ENCODE data around the gene TCF12.

Gene TCF12

DNA sequence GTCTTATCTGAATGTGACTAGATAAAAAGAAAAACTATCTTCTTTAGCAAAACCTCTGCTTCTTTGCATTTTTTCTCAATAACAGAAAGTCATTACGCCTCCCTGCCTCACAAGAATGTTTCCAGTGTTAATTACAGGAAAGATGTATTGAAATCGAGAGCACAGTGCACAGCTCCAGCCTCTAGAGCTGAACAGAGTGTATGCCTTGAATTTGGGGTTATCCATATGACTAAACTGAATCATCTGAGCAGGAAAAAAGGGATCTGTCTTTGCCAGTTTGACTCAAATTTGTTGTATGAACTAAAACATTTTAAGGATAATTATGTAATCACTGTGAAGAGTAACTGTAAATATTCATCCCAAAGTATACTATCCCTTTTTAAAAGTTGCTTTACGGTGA, 308.7 kb downstream of the TCF12 start:
- no peak for DNase-seq

DNA sequence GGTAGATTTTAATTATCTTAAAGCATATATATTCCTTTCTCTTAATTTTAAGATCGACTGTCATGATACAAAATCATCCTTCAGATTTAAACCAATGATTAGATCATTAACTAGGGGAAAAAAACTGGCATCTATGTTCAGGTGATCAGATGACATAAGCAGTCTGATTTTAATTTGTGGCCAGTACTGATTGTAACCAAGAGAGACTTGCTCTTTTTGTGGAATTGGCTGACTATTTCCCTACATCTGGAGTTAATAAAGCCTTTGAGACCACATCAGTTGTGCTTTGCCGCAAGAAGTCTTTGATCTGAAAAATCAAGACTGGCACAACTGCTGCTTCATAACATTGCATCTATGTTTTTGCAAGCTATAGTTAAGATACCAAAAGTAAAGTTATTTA, 309.5 kb downstream of the TCF12 start:
- DNase-seq: no peak

DNA sequence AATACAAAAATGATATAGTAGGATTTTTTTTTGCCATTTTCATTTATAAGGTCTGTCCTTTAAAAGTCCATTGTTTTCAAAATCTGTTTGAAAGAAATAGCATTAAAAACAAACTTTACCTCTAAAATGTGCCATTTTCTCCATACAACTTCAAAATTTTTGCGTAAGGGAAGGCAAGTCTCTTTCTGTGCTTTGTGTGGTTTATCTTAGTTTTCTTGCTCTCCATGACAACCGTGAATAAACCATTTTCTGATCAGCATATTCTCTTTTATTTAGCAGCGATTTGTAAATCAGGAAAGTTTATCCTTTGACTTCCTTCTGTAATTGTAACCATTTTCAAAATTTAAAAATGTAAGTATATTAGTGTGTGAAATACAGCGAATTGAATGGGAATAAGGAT, 310.0 kb downstream of the TCF12 start:
- no peak for DNase-seq

DNA sequence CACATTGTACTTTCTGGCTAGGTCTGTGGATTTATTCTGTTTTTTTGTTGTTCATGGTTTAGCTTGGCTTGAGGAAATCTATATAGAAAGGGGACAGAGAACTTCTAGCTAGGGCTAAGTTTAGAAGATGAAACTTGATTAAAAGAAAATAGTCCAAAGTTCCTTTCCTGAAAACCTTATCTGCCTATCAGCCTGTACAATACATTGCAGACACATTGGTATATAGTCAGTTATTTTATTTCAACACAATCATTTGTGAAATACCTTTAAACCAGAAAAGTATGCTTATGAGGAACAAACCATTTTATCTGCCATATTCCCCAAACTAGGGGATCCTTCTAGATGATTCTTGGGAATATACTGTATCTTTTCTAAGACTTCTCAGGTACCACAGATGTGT, 310.6 kb downstream of the TCF12 start:
- no peak for DNase-seq

DNA sequence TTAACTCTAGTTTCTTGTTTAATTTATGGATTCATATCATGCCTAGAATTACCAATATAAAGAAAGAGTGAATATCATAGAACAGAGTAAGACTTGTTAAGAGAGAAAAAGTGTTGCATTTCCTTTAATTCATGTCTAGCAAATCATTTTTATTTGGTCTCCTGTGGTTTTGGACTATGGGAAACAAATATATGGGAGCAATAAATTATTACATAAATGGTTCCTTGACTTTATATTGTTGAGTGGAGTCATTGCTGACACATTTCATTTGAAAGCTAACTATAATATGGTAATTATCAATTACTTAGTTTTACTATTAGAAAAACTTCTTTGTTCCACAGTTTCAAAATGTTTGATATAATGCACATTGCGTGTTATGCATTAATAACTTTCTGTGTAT, 313.1 kb downstream of the TCF12 start:
- no peak for DNase-seq

DNA sequence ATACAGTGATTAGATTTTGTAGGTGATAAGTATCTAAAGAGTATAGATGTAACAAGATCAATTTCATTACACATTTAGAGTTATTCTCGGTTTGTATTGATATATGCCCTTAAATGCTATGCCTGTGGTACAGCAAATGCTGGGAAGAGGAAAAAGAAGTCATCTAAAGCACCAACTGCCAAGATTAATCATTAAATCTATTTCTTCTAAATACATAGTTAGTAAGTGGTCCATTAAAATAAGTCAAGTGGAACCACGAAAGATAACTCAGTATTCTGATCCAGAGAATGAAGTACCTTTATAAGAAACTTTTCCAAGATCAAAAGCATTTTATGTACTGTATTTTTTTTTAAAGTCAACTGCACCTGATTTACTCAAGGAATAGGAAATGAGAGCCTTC, 315.7 kb downstream of the TCF12 start:
- DNase-seq: no peak

DNA sequence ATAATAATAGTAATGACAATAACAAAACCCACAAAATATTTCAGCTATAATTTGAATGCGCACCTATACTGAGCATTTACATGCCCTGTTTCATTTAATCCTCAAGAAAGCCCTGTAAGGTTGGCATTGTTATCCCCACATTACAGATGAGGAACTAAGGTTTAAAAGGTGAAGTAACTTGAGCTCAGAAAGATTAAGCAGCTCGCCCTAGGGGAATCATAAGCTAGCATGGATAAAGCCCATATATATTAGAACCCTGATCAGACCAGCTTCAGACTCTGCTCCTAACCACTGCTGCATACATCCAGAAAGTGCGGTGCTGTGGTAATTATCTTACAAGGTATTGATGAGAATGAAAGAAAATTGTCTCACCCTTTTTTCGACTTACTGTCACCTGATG, 316.7 kb downstream of the TCF12 start:
- DNase-seq: no peak

DNA sequence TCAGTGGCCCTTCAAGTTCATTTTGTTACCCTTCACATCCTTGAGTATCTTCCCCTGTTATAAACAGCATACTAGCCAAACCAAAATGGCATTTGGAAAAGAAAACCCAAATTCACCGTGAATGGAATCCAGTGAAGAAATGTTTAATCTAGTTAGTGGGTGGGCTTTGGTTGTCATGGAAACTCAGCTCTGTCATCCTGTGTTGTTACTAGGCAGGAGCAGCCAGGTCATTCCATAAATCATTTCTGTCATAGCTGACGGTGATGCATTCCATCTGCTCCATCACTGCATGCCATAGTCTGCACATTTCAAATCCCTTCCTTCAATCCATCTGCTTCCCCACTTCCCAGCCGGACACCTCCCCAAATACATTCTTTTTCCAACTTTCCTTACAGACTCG, 317.4 kb downstream of the TCF12 start:
- no peak for DNase-seq

DNA sequence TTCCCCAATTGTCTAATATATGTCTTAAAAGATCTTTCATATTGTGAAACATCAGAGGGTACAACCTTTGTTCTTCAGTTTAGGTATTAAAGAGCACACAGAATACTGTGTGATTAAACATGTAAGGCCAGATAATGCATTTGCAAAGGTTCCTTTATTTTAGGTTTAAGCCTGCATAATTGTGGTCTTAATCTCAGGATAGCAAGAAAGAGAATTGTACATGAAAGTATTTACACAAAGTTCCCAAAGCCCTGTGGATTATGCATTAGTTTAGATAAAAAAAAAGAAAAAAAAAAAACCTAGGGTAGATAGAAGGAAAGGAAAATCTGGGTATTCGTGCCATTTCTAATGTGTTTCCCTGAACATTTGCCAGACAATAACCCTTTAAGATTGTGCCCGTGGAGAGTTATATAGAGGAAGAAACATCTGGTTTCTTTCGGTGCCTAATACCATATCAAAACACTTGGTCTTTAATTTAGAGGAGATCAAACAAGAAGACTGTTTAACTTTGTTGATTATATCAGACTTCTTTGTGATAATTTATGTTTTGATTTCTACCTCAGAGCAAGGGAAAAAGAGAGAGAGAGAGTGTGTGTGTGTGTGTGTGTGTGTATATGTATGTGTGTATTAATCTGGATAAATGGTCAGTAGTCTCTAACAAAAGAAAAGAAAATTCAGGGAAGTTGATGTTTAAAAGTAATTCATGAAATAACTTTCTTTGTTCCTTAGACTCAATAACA, 318.3 kb downstream of the TCF12 start:
- no peak for DNase-seq

DNA sequence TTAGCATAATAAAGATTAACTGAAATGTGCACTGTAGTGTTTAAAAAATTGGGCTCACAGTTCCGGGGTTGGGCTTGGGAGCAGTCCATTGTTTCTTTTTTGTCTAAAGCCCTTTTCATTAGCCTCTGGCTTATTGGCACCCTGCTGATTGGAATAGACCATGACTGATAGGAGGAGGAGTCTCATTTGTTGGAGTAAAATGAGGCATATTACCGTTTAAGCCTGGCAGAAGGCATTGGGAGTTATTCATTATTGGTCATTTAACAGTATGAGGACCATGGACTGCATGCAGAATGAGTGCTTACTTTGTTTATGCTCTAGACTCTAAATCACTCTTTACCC, 318.8 kb downstream of the TCF12 start:
- DNase-seq: no peak

DNA sequence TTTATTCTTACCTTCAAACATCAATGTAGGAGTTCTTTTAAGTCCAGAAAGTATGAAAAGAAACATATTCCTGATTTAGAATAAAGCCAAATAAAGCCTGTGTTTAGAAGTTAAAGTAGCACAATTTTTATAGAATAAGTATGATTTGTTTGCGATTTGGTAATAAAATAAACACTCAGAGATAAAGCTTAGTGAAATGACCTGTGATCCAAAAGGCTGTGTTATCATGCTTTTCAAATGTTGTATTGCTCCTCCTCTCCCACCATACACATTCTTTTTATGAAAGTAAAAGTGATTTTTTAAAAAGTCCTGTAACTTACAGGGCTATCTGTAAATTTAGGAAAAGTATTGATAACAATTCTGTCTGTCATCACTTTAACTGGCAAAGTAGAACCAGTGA, 319.2 kb downstream of the TCF12 start:
- no peak for DNase-seq

DNA sequence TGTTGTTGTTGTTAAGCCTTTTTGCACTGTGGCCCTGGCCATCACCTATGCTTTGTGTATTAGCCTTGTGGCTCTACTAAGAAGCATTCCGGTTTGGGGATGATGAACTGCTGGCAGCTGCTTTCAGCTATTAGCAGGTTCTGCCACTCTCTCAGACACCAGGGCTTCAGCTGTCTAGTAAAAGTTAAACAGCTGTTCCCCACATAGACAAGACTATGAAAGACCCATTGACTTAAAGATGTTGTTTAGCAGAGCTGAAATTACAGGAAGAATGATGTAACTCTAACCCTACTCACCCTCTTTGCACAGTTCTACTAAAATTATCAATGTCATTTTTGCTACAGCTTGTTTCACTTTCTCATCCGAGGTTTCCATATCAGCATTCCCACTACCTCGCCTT, 326.7 kb downstream of the TCF12 start:
- DNase-seq: no peak

DNA sequence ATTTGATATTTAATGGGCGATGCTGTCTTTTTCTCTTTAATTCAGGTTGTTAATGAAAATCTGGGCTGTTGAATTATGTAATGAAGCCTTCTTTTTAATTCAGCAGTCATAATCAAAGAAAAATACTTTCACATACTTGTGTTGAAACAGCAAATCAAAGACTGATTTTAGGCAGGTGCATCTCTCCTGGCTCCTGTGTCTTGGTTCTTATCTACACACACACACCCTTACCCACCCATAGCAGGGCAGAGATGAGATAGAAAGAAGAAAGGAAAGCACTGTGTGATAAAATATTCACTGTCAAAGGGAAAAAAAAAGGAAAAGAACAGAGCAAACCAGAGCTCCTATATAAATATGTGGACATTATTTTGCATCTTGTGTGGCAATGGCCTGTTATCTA, 327.3 kb downstream of the TCF12 start:
- DNase-seq: no peak

DNA sequence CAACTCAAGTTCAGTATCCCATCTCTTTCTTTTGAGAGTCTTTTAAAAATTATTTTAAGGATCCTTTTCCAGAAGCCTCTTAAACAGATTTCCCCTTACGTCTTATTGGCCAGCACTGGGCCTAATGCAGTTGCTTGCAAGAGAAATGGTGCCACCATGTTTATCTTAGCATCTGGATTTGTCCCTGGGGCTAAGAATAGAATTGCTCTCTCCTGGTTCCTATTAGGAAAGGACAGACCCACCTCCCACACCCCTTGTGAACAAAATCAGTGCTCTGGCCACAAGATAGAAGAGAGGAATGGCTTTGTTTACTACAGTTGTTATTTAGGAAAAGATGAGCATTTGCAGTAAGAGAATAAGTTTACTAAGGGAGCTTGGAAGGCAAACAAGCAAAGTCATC, 329.6 kb downstream of the TCF12 start:
- DNase-seq: no peak

DNA sequence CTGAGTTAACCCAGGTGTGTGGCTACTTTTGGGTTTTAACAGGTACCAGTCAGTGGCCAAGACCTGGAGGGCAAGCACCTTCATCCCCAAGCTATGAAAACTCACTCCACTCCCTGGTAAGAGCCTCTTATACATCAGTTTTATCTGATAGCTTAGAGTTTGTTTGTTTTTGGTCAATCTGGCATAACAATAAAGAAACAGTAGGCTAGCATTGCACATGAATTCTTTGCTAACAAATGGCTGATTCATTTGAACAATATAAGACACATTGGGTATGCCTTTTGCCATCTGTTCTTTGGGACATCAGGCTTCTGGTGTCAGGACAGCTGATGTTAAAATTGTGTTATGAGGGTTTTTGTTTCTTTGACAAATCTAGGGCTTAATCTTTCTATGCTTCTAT, 332.9 kb downstream of the TCF12 start:
- DNase-seq: no peak

DNA sequence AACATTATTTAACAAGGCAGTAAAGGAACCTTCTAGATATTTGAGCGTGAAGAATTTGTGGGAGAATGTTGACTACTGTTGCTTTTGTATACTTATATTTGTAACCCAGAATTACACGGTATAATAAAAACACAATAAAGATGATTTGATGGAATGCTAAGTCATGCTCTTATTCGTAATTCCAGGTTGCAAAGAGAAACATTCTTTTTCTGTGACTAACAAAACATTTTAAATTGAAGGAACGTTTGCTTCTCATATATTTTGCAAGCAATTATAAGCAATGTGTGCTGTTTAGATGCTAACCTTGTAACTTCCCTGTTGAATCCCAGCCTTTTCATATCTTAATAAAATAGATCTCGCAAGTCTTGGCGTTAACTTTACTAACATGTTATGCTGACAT, 333.5 kb downstream of the TCF12 start:
- DNase-seq: no peak

DNA sequence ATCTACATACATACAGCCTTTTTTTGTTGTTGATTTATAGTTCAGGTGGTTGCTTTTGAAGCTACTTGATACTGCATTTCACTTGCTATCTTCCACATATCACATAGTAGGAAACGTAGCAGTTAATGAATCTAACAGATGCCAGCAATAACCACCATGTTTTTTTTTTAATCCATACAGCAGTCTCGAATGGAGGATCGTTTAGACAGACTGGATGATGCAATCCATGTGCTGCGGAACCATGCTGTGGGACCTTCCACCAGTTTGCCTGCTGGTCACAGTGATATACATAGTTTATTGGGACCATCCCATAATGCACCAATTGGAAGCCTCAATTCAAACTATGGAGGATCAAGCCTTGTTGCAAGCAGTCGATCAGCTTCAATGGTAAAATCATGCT, 334.6 kb downstream of the TCF12 start:
- no peak for DNase-seq

DNA sequence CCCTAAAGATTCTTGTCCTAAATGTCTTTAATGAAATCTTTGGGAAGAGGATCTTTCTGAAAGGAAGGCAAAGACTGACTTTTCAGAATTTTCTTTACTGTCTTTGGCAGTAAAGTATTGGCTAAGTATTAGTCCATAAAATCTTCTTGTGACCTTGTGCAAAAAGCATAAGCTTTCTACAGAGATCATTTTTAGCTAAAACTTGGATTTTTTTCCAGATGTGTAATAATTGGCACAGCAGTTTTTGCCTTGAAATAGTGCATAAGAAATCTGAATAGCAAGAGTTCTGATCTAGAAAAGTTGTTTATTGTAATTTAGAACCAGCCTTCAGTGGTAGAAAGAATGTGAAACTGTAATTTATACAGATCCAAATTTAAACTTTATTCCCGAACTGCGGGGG, 335.1 kb downstream of the TCF12 start:
- DNase-seq: no peak

DNA sequence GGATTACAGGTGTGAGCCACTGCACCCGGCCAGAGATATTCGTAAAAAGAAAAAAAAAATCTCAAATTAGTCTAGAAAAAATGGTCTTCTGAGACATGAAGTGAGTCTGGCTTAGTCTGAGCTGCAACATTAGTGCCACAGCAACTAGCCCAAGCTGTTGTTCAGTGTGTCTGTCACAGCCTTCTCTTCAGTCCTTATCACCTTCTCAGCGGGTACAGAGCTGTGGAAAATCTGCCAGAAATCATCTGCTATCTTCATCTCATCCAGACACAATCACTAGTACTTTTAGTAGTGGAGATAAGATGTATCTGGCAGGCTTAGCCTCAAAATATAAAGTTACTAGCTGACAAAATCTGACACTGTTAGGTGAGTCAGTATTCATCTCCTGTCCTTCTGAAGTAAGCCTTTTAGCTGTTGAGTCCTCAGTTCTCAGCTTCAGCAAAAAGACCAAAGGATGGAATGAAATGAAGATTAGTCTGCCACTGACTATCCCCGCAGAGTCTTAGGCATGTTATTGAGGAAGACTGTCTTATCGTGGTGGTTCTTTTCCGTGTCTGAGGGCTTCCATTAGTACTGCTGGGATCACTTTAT, 337.4 kb downstream of the TCF12 start:
- DNase-seq: no peak

DNA sequence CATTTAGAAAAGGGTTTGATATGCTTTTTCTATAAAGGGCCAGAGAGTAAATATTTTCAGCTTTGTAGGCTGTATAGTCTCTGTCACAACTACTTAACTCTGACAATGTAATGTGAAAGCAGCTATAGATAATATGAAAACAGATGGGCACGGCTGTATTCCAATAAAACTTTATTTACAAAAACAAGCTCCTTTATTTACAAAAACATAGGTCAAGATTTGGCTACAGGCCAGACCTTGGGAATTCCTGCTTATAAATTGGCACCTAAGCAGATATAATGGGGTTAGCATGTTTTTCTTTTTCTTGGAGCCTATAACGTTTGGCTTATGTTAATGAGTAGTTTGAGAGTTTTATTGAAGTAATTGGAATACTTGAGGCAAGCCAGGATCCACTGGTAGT, 338.5 kb downstream of the TCF12 start:
- DNase-seq: no peak

DNA sequence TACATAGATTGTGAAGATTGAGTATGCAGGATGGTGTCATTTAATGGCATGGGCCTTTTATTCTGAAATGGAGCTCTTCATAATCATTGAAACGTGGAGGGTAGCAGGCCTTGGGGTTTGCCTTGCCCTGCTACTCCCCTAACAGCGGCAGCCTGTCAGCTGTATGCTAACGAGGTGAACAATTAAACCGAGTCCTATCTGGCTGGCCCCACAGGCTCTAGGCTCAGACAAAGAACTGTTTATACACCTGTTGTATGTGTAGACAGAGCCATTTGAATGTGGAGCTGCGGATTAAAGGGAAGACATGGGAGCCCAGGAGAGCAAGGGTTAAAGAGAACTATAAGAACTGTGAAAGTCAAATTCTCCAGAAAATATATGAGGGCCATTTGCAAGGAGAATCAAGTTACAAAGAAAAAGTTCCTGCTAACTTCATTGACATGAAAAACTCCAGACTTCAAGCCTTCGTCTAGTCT, 341.2 kb downstream of the TCF12 start:
- DNase-seq: no peak

DNA sequence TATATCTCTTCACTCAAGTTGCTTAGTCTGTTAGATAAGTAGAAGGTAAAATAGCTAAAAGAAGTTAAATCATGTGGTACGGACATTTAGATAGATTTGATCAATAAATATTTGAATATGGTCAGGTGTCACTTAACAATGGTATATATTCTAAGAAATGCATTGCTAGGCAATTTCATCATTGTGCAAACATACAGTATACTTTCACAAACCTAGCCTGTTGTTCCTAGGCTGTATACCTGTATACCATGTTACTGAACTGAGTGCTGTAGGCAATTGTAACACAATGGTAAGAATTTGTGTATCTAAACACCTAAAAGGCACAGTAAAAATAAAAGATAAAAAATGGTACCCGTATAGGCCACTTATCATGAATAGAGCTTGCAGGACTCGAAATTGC, 345.1 kb downstream of the TCF12 start:
- no peak for DNase-seq

DNA sequence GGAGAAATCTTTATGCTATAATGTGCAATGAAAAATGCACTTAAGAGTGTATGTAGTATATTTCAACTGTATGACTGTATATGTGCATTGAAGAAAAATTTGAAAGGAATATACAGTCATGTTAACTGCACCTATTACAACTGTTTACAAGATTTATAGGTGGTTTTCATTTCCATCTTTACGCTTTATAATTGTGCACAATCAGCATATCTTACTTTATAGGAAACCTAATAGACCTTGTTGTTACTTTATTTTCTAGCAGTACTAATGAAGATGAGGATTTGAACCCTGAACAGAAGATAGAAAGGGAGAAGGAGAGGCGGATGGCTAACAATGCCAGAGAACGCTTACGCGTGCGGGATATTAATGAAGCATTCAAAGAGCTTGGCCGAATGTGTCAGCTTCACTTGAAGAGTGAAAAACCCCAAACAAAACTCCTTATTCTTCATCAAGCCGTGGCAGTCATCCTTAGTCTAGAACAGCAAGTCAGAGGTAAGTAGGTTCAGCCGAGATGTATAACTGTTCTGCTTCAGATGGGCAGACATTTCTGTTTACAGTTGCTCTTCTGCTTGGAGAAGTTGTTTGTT, 354.4 kb downstream of the TCF12 start:
- no peak for DNase-seq

DNA sequence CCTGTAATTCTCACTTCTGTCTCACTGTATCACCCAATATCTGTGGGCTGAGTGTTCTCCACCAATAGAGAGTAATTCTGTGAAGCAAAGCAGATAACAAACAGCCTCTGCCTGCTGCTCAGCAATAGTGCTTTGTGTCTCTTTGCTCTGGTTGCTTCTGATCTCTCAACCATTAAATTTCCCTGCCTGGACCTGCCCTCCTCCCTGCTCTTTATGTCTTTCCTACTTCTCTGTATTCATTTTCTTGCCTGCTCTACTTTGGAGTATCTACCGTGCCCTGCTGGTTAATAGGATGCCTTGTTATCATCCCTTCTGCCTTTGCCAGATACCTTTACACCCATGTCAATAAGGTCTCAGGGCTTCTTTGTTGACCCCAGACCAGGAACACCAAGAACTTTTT, 355.0 kb downstream of the TCF12 start:
- DNase-seq: no peak

DNA sequence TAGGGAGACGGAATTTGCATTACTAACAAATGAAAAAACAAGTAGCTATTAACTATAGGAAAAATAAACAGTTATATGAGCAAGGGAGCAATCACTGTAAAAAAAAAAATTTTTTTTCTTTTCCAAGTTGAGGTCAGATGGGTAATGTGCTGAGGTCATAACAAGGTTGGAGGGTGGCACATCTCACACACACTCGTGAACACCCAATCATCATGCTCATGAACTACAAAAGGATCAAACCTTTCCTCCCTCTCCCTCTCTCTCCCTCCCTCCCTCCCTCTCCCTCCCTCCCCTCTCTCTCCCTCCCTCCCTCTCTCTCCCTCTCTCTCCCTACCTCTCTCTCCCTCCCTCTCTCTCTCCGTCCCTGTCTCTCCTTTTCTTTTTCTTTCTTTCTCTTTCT, 360.0 kb downstream of the TCF12 start:
- DNase-seq: no peak
